GM18508 (cell line): ENCODE results near the gene CCDC93.

ENCODE experiments used
- ATAC-seq: cut with Tn5 transposase; IDR thresholded peaks from one replicate; pipeline ENCODE4 v1.9.1; 2021; ENCODE audit warnings: moderate number of reproducible peaks; ENCODE audit not compliant: insufficient read depth, unreplicated experiment

The CCDC93 gene

DNA sequence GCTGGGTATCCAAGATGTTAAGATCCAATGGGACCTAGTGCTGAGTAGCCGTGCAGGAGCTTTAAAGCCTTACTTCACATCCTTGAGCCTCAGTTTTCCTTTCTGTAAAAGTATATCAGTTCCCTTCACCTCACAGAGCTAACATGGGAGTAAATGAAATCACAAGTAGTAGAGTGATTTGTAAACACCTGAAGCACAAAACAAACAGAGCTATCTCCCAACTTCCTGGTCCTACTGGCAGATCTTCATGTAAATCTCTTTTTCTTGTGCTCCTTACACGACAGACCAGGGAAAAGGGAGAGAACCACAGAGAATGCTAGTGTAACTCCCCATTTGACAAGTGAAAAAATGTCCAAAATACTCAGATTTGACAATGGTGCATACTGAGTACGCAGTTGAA is 17.3 kb downstream of the CCDC93 start:
- ATAC-seq: no peak

DNA sequence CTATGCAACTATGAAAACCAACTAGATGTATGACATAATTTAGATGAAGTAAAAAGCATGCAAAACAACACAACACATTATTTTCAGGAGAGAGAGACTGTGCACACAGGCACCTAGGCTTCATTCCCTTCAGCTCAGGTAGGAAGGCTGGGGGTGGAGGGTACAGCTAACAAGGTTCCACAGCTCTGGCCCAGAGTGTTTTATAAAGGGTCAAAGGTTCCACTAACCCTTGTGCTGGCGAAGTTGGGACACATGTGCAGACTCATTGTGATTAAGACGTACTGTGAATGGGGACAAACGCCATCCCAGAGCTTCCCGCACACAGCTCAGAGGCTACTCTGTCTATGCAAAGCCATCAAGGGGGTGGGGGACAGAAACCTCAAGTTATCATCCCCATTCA is 19.1 kb downstream of the CCDC93 start:
- ATAC-seq: no peak

DNA sequence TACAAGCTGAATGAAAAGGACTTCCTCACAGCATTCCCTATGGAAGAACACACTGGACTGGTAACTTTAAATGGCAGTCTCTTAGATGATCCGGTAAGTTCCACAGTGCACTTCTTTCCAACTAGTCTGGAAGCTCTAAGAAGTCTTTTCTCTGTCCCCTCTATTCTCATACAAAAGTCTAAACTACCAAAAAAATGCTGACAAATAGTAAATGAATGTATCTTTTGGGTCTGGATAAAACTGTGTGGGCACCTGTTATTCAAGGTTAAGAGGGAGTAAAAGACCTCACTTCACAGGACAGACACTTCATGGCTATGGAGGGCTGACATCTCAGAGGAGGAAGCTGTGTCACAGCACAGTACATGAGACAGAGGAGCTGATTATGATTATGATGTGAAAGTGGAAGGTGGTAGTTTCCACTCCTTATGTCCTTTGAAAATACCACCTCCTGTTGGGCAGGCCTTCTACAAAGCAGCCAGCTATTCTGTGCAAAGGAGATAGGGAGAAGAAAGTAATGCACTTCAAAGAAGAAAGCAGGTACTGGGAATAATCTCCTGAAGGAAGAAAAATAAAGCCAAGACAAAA is 23.9 kb downstream of the CCDC93 start:
- no peak for ATAC-seq

DNA sequence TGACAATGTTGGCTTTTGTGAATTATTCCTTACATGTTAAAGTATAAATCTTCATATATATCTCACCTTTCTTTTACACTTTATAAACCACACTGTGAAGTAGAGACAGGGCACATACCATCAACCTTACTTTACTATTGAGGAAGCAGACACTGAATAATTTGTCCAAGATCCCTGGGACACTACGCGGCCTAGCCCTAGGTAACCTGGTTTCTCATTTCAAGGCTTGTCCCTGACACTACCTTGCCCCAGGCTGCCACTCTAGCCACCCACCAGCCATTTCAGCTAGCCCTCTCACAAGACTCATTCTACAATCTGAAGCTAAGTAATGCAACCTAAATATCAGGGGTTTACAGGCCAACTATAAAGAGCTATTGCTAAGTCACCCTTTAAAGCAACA is 26.7 kb downstream of the CCDC93 start:
- no peak for ATAC-seq

DNA sequence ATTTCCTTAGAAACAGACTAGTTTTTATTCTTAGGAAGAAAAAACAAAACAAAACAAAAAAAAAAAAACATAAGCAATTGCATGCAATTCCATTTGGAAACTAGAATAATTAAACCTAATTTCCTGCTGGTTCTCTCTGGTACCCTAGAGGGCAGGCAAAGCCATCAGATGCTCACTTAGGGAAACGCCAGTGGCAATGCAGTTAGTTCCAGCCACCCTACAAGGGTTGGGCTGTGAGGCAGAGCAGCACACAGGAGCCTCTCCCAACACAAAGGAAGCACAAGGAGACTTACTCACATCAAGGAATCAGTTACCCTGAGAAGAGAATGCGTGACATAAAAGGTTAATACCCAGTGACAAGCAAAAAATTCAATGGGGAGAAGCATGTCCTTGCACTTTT is 28.8 kb downstream of the CCDC93 start:
- no peak for ATAC-seq

DNA sequence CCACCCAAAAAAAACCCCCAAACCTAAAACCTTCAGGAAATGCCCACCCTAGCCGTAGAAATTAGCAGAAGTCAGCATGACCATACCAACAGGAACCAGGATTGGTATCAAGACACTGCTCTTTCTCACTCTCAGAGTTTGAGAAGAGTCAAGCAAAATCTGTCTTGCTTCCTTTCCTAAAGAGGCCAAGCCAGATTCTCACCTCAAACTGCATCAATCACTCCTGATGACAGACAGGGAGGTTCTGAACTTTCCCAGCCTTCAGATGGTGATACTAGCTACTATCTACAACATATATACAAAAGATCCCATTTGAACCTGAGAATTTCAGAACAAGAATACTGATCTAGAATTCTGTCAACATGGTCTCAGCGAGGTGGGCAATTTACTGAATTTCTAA is 29.7 kb downstream of the CCDC93 start:
- ATAC-seq: no peak

DNA sequence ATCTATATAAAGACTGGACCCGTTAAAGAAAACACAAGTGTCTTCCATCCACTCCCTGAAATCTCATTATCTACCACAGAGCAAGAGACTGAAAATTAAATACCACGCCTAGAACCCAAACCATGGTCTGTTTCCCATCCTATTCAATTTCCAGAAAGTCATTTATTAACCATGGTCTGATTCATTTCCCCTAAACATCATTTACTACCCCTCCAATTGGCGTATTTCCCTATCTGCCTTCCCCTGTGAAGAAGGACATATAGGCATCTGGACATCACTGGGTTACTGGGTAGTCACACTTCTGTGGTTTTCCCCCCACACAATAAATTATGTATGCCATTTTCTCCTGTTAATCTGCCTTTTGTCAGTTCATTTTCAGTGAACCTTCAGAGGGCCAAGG is 30.8 kb downstream of the CCDC93 start:
- ATAC-seq: no peak

DNA sequence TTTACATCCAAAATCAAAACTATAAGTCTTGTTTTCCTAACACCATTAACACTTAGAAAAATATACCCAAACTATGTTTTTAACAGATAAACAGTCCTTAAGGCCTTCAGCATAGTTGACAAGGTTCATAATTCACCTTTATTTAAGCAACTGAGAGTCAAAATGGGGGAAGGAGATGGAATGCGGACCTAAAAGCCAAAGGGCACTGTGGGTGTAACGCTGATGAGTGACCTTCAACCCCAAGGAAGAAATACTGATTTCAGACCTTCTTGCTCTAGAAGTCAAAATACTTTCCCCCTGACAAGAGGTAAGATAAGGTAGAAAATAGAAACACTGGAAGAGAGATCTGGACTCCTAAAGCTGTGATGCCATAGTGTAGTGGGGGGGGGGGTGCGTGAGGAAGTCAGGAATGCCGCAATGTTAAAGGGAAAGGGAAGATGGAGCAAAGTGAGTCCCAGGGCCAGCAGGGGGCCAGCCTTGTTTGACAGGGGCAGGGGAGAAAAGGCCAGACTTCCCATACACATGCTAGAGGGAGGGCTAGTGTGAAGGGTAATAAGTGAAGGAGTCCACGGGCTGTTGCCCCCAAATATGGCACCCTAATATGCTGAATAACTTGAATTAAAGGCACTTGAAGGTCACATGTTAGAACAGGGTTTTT is 31.4 kb downstream of the CCDC93 start:
- no peak for ATAC-seq

DNA sequence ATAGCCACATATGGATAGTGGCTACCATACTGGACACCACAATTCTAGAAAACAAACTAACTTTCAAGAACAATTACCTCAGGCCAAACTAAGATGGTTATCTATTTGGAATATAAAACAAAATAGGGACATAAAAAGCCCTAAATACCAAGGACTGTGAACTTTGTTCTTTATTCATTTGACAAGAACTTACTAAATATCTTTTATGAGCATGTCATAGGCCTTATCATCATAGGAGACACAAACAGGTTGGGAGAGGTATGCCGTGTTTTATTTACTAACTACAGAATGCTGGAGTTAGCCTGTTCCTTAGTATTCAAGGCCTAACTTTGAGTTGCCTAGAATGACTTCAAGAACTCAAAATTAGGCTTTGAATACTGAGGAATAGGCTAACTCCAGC is 32.1 kb downstream of the CCDC93 start:
- ATAC-seq: no peak

DNA sequence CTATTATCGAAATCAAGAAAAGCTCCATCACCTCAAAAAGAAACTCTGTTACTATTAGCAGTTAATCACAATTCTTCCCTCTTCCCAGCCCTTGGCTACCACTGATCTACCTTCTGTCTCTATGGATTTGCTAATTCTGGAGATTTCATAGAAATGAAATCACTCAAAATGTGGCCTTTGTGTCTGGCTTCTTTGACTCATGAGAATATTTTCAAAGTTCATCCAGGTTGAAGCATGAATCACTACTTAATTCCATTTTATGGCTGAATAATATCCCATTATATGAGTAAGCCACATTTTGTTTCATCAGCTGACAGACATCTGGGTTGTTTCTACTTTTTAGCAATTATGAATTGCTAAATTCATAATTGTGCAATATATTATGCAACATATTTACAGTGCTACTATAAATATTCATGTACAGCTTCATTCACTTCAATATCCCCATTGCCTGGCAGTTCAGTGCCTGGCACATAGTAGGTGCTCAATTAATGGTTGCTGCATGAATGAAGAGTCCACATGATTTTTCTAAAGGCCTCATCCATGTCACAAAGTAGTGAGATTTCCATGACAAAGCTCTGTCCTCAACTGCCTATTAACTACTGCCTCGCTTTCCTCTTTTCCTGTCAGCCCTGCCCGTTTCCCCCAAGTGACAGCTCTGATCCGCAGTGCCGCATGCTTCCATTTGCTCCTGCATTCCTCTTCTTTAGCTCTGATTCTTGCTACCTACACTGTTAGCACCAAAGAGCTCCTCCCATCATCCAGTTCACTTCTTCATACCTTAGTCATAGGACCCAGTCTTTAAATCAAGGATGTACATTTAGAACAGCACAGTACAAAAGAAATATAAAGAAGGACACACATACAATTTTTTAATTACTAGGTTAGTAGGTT is 32.8 kb downstream of the CCDC93 start:
- no peak for ATAC-seq

DNA sequence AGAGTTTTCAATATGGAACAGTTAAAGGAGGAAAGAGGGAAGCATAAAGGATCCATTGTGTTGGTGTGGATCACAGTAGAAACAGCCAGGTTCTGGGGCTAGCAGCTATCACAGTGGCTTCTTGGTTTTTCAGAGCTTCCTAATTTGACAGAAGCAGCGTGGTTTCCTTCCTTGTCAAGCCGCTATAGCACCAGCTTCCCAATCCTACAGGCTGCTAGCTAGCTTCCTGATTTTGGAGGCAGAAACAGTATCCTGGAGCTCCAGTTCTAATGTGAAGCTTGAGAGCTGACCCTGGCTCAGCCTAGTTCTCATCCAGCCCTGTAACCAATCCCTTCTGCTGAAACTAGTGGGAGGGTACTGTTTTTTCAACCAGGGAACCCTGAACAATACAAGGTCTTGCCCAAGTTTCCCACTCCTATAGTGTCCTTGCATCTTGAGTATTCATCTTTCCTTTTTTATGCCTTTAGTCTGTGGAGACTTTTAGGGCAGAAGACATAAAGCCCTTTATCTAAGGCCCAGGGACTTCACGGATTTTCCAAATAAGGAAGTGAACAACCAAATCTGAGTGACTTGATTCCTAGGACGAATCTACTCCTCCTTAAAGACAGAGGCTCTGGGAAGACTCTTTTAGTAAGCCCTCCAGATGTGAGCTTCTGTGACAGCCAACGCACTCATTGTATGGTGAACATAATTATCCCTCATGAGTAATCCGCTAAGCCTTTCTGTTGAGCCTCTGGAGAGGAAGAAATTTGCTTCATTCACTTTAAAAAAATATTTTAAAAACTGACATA is 33.8 kb downstream of the CCDC93 start:
- no peak for ATAC-seq

DNA sequence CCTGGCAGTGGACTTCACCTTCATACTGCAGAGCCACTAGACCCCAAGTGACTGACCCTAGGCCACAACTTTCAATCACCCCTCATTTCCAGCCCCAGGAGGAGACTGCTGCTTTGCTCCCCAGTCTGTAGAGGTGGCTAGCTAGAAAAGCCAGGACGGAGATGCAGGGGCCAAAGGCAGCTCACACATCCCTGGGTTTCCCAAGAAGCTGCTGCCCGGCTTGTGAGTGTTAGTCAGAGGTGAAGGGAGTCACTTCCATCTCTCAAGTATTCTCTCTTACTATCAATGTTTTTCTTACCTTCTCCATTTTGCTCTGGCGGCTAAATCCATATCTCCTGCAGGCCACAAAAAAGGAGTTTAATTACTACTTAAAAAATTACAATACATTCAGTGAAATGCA is 36.2 kb downstream of the CCDC93 start:
- no peak for ATAC-seq

DNA sequence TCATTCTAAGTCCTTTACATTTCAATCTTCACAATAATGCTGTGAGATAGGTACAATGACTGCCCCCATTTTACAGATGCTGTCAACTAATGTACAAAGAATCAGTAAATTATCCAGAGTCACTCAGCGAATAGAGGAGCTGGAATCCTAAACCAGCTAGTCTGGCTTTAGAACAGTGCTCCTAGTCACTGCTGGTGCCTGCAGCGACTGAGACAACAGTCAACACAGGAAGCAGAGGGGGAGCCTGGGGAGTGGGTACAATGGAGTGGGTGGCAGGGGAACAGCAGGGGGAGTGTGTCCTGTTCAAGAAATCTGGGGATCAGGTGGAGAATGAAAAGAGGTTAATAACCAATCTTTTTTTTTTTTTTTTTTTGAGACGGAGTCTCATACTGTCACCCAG is 37.3 kb downstream of the CCDC93 start:
- no peak for ATAC-seq

DNA sequence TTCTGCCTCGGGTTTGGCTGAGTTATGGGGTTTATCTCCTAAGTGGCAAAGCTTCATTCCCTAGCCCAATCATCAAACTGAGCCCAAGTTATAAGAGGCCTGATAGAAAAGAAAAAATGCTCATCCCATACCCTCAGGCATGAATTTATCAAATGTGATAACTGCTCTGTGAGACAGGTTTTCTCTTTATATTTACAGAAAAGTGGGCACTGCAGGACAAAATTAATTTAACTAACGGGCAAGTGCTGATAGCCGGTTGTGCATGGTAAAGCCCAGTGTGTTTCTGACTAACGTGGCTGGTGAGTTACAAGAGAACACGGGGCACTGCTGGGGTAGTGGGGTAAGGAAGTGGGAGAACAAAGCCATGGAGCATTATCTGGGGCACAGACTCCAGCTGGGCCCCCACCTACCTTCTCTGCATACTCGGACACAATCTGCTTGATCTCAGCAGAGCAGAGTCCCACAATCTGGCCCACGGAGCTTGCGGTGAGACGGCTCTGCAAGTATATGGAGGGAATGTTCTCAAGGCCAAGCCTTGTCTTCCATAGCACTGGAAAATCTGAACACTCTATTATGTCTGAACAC is 40.3 kb downstream of the CCDC93 start:
- ATAC-seq: no peak

DNA sequence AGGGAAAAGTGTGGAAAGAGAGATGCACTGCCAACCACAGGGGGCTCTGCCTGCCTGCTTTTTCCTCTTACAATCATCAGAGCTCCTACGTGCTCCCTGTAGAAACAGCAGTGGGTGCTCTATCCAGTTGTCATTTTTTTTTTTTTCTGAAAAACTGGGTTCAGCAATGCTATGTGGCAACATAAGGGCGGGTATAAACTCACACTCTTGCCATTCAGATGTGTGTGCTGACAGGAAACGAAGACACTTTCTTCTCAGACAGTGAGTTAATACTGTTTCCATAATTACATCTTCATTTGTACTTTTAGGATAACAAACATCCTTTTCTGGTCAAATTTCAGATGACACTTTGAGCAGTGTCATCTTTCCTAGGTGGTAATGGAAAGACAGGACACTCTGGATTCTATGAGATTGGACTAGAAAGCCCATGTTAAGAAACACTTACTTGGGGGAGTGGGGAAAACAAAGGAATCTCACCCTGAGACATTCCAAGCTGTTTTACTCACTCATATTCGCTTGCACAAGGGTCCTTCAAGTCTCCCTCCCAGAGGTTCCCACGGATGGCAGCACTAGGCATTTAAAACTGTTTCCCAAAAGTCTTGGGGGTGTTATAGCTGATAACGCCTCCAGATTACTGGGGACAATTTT is 41.3 kb downstream of the CCDC93 start:
- ATAC-seq: no peak

DNA sequence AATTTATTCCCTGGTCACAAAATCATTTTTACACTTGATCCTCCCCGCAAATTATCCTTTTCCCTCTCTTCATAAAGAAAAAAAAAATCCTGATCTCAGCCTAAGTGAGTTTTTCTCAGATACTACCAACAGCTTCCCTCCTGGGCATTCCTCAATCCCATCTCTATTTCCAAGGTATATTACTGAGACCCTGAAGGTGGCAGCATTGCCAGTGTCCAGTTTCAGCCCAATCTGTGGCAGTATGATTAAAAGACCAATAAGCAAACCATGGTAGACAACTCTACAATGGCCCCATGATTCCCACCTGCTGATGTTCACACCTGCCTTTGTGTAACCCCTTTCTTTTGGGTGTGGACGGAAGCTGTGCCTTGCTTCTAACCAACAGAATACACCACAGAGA is 45.1 kb downstream of the CCDC93 start:
- ATAC-seq: no peak

DNA sequence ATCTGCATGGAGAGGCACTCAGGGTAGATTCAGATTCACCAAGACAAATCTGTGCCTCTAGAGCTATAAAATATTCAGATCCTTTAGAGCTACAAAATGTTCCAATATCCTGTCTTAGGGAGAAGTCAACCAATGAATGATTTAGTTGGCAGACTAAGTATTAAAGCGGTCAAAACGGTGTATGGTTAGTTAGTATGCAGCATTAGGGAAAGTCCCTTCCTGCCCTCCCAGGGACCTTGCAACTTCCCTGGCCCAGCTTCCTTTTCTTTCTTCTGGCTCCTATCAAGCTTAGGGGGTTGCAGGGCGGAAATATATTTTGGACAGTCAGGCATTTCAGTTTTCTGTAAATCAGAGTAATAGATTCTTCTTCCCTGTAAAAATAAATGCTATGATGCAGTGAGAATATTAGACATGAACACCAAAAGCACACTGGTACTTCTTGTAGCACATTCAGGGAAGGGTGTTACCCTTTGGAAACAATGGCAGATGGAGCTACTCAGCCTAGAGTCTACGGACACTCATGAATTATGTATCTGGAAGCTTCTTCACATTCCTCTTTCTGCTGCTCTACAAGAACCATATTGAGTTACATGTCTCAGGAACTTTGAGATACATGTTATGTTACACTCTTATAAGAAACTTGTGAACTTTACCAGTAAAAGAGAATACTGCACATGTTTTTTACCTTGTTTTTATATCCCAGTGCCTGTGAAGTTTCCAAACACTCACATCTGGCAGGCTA is 45.7 kb downstream of the CCDC93 start:
- no peak for ATAC-seq

DNA sequence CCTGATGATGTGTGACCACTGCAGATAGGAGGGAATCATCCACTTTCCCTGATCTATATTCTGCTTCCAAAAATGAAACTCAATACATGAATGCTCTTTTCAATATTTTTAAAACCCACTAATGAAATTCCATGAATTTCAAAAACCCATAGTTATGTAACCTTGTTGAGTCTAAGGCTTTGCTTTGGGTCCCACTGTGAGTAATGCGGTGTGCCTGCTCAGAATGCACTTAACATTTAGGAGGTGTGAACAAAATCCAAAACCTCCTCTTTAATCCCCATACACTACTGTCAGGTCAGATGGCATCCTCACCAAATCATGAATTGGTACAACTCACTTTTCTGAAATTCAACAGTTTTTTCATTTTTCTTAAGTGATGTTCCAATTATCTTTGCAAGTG is 50.4 kb downstream of the CCDC93 start:
- no peak for ATAC-seq

DNA sequence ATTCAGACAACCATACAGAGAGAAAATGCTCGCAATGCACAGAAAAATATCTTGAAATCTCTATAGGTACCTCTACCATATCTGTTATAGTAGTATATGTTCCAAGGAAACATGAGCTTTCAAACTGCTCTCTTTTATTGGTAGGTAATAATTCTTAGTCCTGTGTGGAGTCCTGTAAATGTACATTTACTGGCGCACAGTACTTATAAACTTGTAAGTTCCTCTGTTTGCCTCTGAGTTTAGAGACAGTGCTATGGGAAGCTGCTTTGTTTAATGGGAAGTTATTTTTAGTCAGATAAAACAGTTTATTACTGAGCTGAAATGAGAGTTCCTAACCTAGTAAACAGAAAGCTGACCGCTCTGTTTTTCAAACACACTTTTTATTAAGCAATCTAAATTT is 52.7 kb downstream of the CCDC93 start:
- no peak for ATAC-seq
